HG03064 (cell line): ENCODE results near the gene PRRT1.

ENCODE experiments used
- ATAC-seq: cut with Tn5 transposase; IDR thresholded peaks from one replicate; pipeline ENCODE4 v1.9.1; 2021; ENCODE audit warnings: low read depth; ENCODE audit not compliant: unreplicated experiment

Gene PRRT1

DNA sequence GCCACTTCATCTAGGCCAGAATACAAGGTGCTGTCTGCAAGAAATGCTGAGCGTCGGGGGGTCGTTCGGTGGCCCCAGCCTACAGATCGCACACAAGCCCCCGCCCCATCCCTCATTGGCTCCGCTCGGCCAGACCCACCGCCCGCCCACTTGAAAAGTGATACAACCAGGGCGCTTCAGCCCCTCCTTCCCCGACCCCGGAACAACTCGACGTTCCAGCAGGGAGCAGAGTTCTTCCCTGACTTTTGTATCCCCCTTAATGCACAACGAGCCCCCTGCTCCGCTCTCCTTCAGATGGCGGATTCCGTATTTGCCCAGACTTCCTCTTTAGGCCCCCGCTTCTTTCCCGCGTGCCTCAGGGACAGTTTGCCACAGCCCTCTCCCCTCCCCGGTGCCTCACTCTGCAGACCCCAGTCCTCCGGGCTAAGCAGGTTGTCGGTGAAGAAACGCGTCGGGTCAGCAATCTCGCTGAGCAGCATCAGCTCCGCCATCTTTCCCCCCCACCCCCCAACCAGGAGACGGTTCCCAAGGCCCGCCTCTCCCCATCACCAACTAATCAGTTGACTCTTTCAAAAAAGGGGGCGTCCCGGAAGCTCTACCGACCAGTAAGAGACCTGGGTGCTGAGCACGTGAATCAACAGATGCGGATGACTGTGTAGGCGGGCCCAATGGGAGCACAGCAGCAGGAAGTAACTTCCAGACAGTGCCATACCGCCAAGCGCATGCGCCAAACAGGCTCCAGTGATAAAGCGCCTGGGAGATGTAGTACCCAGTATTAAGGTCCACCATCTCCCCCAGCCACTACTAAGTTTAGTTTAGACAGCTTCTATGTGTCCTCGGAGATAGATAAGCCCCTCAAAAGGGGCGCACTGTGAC is 23.8 kb downstream of the PRRT1 start, which contains the start of gene ATF6B:
TSS of gene ATF6B (minus strand) at position 530 of the 876 bp plus-strand sequence. CDS start at position 491, 39 bp downstream.
- ATAC-seq = peak; percentile 82

DNA sequence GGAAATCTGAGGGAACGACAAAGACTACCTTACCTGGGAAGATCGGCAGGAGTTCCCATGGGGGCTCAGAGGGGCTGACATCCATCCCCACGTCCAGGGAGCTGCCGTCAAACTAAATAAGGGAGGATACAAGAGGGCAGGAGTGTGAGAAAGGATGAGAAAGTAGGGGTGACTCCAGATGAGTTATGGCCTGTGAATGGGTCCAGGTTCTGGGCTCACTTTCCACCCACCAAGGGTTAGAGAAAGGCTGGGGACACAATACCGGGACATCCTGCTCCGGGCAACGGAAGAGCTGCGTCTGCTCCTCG is 24.4 kb downstream of the PRRT1 start:
- ATAC-seq = no peak

DNA sequence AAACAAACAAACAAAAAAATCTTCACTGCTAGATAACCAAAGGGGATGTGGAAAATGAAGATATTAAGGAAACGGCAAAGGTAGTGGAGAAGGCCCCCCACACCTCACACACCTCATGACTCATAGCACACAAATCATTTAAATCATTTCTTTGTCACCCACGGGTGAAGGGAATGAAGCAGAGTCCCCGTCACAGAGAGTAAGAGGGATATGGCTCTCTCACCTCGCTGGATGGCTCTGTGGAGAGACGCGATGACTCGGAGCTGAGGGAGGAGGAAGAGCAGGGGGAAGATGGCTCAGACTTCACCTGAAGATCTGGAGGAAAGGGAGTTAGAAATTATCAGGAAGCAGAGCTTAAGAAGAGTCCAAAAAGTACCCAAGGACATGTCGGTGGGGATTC is 24.9 kb downstream of the PRRT1 start:
- no peak for ATAC-seq

DNA sequence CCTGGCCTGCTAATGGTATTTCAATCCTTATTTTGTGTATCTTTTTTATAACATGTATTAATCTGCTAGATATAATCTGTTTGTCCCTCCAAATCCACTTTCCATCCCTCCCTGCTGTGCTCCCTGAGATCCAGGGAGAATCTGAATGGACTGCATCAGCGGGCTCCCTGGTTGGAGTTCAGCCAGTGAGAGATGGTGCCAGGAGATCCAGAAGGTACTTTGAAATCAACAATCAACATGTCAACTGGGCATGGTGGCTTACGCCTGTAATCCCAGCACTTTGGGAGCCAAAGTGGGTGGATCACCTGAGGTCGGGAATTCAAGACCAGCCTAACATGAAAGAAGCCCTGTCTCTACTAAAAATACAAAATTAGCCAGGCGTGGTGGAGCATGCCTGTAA is 28.1 kb downstream of the PRRT1 start:
- no peak for ATAC-seq

DNA sequence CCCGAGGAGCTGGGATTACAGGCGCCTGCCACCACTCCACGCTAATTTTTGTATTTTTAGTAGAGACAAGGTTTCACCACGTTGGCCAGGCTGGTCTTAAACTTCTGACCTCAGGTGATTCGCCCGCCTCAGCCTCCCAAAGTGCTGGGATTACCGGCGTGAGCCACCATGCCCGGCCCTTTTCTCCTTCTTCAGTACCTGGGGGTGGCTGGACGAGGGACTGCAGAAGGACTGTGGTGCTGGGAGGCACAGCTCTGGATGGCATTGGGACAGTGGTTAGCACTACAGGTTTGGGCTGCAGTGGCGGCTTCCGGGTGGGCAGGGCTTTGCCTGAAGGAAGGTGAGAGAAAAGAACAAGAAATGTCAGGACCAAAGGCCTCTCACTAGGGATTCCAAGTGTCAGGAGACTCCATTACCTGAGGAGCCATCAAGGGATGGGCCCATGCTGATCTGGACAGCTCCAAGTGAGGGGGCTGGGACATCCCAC is 31.1 kb downstream of the PRRT1 start:
- no peak for ATAC-seq

DNA sequence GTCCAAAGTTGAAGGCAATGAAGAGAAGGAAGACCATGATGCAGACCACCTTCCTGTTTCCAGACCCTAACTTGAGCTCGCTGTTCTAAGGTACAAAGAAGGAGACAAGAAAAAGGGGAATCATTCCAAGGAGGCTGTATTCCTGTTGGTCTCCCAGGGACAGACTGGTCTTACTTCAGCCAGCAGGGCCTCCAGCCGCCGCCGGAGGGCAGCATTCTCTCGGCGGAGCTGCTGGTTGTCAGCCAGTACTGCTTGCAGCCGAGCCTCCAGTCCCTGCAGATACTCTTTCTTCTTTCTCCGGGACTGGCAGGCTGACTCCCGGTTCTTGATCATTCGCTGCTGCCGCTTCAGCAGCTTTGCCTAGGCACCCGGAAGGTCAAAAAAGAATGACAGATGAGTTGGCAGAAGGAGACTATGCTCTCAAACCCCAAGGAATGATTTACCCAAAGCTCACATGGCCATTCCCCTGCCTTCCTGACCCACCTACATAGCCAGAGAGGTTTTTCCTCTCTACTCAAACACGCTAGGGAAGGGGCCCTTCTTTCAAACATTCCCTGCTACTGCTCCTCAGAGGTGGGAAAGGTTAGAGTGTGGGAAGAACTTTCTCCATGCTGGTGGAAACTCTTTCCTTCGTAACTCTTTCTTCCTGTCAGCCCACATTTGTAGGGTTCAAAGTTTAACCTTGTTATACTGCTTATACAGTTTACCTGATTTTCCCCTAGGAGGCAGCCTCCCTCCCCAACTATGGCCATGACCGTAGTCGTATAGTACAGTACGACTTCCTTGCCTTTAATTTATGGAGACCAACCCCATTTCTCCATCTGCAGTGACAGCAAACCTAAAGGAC is 32.7 kb downstream of the PRRT1 start:
- ATAC-seq = no peak

DNA sequence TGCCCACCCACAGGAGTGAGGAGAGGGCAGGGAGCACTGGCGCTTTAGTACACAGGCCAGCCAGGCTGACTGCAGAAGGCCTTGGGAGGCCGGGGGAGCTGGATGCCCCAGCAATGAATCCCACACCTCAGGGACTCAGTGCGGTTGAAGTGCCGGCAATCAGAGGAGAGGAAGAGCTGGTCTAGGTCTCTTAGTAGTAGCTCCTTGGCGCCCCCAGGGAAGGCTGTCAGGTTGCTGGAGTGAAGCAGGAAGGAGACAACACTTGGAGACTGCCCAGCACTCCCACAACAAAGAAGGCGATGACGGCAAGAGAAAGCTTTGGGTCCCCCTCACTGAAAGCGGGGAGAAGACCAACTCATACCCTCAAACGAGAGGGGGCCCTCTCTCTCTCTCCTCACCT is 34.3 kb downstream of the PRRT1 start:
- no peak for ATAC-seq

DNA sequence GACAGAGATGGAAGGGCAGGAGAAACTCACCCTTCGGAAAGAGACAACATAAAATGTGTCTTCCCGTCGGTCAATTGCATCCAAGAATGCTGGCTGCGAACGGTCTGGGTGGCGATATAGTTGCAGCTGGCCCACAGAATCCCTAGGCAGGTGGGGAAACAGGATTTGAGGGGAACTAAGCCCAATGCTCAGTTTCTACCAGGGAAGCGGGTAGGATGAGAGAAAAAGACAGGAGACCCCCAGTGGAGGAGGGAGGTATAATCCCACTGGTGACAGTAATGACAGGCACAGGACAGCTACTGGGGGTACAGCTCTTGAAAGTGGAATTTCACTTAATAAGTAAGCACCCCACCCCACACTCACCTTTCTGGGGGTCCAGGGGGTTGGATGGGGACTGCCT is 35.1 kb downstream of the PRRT1 start:
- no peak for ATAC-seq

DNA sequence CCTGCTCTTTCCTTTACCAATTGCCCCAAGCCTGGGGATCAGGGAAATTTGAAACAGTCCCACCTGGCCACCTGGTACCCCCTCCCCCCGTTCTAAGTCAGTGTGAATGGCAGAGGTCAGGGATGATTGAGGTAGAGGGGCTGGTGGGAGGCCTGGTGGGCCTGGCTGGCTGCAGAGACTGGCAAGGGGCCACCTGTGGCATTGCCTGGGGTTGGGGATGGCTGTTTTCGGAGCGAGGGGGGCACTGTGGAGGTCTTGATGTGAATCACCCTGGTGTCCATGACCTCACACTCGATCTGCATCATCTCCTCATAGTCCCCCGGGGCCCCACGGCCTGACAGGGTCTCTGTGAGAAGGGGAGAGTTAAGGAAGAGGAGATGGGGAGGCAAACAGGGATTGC is 36.1 kb downstream of the PRRT1 start:
- no peak for ATAC-seq

DNA sequence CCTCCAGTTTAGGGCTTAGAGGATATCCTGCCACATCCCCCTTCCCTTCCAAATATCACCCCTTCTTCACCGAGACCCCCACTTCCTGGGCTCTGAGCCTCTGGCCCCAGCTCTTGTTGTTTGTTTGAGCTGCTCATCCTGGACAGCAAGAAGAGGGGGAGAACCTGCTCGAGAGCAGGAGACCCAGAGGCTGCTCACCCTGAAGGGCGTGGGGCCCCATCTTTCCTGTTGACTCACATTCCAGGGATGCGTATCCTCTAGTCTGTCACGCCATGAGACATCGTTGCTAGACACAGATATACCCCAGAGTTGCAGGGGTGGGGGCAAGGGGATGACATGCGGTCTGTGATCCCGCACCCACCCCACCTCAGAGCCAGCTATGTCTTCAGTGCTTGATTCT is 36.9 kb downstream of the PRRT1 start:
- ATAC-seq = no peak

DNA sequence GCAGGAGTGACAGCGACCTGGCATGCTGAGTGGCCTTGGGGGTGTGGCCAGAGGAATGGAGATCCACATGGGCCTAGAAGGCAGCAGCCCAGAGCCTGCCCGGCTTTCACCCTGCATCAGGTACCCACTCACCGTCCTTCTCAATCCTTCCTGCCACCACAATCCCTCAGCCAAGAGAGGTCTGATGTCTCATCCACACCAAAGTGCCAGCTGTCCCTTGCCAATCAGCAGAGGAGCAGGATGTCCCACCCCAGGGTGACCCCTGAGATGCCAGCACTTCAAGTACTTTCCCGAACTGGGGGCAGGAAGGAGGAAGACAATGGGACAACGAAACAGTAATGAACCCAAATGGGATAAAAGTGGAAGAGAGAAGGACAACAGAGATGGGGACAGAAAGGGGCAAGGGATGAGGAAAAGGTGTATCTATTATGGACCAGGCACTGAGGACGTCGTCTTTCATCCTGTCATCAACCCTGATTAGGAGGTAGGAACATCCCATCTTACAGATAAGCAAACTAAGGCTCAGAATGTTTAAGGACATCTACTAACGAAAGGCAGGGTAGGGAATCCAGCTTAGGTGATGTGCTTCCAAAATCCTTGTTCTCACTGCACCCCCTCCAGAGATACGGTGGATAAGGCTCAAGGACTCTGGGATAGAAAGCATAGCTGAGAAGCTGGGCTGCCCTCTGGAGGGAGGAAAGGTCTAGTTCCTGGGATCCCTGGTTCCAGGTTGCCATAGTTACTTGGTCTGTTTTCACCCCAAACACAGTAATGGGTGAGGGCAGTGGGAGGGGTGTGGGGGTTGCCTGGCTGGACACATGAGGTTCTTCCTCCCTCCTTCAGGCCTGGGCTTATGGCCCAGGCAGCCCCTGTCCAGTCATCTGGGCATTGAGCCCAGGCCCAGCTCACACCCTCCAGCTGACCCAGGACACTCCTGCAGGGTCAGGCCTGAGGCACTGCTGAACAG is 38.1 kb downstream of the PRRT1 start:
- no peak for ATAC-seq

DNA sequence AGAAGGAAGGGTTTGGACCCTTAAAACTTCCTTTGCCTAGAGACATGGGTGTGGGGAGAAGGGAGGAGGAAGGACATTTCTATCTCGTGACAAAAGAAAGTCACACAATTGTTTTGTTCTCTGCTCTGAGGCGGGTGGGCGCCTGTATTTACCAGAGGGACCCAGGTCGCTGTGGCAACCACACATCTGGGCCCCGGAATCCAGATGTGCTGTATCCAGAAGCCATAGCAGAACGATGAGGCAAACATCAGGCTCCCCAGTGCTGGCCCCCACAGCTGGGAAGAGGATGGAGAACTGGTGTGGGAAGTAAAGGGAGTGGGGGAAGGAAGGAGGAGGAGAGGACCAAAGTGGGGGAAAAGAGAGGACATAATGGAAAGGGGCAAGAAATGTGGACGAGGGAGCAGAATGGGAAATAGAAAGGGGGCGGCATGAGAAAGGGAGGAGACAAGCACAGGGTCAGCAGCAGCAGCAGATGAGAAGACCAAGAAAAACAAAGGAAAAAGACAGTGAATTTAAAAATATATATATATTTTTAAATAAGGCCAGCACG is 39.2 kb downstream of the PRRT1 start:
- no peak for ATAC-seq

DNA sequence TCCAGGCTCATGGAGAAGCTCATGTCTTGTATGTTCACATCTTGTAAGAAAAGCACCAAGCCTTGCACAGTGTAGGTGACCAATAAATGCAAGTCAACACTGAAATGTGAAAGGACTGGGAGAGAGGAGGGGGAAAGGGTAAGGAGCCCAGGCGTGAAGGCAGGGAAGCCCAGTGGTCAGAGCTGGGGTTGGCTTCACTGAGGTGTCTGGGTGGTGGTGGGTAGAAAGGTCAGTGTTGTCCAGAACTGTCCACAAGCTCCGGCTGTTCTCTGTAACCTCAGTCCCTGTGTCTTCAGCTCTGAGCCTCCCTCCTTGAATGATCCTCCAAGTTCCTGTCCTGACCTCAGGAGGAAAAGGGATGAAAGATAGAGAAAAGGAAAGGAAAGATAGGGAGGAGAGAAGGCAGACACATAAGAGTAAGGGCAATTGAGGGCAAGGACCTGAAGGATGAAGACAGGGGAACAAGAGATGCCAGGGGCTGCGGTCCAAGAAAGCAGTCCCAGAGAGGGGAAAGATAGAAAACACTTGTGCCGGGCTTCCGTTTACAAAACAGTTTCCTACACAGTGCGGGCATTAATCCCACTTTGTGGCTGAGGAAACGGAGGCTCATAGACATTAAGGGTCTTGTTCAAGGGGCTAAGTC is 40.2 kb downstream of the PRRT1 start:
- no peak for ATAC-seq

DNA sequence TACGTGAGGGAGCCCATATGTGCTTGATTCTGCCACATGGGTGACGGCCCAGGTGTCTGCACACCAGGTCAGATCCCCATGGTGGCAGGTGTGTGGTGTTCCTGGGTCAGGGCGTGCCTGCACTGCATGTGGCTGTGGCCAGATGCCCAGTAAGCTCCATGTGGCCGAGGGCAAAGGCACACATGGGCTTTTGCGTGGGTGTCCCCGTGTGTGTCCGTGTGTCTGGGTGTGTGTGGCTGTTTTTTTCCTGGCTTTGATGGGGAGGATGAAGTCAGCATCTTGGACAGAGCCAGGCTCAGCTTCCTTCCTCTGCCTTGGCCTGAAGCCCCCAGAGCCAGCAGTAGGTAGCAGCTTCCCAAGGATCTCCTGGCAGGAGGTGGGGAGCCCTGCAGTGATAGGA is 41.1 kb downstream of the PRRT1 start:
- no peak for ATAC-seq

DNA sequence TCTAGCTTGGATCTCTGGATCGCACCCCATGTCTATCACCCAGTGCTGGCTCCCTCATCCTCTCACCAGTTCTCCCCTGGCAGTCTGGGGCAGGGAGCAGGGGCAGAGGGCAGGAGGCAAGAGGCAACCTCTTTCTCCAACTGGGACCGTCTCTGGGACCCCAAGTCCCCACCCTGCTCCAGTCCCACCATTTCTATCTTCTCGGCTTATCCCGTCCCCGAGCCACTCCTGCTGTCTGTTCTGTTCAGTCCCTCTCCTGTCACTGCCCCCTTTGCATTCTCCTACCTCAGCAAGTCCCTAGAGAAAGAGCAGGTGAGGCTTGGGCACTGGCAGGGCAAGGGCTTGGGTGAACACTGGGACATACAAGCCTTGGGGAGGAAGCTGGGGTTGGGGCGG is 42.0 kb downstream of the PRRT1 start:
- no peak for ATAC-seq

DNA sequence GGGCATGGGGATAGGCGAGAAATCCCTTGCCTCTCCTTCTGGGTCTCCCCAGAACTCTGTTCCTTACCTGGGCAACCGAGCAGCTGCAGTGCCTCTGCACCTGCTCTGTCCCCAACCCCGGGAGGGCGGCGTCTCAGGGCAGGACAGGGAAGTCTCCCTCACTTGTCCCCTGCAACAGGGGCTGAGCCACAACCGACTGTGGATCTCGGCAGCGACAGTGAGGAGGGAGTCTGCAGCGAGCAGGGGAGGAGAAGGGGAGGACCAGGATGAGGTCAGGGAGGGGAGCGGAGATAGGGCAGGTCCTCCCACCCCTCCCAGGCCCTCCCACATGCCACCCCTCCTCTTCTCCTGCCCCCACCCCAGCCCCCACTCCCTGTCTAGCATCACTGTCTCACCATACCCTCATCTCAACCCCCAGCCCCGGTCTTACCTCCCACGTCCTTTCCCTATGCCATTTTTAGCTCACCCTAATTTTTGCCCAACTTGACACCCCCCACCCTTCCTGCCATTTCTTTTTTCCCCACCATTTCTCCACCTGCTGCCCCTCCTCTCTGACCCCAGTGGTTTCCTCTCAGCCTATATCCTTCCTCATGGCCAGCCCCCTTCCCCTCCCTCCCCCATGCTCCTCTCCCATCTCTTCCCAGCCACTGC is 42.5 kb downstream of the PRRT1 start, which contains the start of gene TNXB:
TSS of gene TNXB (minus strand) at position 225 of the 651 bp plus-strand sequence. CDS start 11,140 bp downstream, outside the sequence.
- ATAC-seq = no peak

DNA sequence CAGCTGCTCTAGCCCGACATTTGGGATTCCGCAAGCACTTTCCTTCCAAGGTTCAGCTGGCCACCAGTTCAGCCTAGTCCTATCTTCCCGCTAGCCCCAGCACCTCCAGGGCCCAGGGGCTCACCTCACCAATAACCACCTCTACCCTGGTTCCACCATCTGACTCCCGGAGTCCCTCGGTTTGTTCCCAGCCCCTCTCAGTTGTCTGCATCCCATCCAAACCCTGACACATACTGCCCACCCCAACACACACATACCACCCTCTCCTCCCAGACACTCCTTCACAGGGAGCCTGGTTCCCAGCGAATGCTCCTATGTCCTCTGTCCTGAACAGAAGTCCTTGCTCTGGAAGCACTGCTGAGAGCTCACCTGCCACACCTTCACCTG is 43.0 kb downstream of the PRRT1 start:
- ATAC-seq = no peak

DNA sequence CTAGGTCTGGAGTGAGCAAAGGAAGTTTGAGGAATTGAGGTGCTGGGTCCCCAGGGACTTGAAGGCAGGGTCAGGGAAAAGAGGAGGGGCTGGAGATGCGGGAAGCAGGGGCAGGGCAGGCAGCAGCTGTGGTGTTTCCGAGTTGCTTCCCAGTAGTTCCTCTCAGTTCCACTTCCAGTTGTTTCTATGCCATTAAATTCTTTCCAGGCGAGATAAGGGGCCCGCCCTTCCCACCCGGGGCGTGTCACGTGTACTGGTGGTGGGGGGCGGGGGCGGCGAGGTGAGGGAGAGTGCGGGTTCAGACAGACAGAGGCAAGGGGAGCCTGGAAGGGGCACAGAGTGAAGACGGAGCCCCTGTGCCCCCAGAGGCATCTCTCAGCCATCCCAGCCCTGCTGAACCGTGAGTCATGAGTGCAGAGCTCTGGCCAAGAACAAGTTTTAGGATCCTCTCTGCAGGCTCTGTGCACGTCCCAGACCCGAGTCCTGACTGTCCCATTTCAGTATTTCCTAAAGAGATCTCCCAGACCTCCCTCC is 43.6 kb downstream of the PRRT1 start:
- ATAC-seq = no peak

DNA sequence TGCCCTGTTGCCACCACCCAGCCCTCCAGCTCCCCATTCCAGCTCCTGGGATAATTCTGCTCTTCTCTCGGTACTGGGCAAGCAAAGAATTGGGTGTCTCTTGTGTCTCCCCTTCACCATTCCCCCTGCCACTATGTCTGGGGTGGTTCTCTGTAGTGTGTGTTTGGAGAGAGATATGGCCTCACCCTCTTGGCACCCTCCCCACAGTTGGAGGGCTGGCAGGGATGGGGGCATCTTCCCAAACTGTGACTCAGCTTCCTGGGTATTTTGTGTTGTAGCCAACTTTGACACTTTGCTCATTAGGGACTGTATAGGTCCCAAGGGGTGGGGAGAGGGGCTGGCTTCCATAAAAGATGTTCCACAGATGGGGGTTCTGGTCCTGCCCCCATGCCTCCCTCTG is 44.3 kb downstream of the PRRT1 start:
- ATAC-seq = no peak
